Activated naive CD4-positive, alpha-beta T cell treated with anti-CD3 and anti-CD28 coated beads, Interleukin-2, amount 50 U/mL, for 24 hours (primary cell): Measurements from ENCODE around the gene TUBB8B.
"Not testable (repeated sequence)": the region's sequence is repeated elsewhere in the genome, so short reads cannot be mapped to it uniquely, and the experiment has no call there.

ENCODE experiments used
- H3K27ac Mint-ChIP-seq: one replicate; pipeline ENCODE4 v1.8.0; 2021; ENCODE audit warnings: mild to moderate bottlenecking, mixed read lengths
- H3K27me3 Mint-ChIP-seq: one replicate; pipeline ENCODE4 v1.8.0; 2021; ENCODE audit warnings: mixed read lengths
- H3K36me3 Mint-ChIP-seq: one replicate; pipeline ENCODE4 v1.8.0; 2021; ENCODE audit warnings: mixed read lengths
- H3K4me1 Mint-ChIP-seq: one replicate; pipeline ENCODE4 v1.8.0; 2021; ENCODE audit warnings: mixed read lengths
- H3K4me3 Mint-ChIP-seq: one replicate; pipeline ENCODE4 v1.8.0; 2021; ENCODE audit warnings: mild to moderate bottlenecking, mixed read lengths
- H3K9me3 Mint-ChIP-seq: one replicate; pipeline ENCODE4 v1.8.0; 2021; ENCODE audit warnings: mixed read lengths

The TUBB8B gene

DNA sequence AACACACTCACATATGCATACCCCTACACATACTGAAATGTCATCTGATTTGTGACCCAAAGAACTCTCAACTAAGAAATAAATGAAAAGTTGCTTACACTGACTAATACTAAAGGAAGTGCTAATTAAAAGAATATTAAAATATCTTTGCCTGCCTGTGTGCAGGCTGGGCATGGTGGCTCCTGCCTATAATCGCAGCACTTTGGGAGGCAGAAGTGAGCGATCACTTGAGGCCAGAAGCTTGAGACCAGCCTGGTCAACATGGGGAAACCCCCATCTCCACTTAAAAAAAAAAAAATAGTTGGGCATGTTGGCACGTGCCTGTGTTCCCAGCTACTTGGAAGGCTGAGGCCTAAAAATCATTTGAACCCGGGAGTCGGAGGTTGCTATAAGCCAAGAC is 14.9 kb upstream of the TUBB8B start:
- Mint-ChIP-seq H3K27me3 (peaks cover 24% of the 10 kb centered on the region), H3K9me3 (peaks cover 14% of the 10 kb centered on the region)
- not testable (repeated sequence) for H3K27ac Mint-ChIP-seq, H3K4me1 Mint-ChIP-seq, H3K36me3 Mint-ChIP-seq, H3K4me3 Mint-ChIP-seq

DNA sequence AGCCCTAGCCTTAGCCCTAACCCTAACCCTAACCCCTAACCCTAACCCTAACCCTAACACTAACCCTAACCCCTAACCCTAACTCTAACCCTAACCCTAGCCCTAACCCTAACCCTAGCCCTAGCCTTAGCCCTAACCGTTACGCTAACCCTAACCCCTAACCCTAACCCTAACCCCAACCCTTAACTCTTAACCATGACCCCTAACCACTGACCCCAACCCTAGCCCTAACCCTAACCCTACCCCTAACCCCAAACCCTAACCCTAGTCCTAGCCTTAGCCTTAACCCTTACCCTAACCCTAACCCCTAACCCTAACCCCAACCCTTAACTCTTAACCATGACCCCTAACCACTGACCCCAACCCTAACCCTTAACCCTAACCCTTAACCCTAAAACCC is 14.2 kb upstream of the TUBB8B start:
- not testable (repeated sequence) for H3K4me3 Mint-ChIP-seq, H3K27ac Mint-ChIP-seq, H3K4me1 Mint-ChIP-seq, H3K36me3 Mint-ChIP-seq
- Mint-ChIP-seq H3K27me3 (peaks cover 24% of the 10 kb centered on the region), H3K9me3 (peaks cover 14% of the 10 kb centered on the region)

DNA sequence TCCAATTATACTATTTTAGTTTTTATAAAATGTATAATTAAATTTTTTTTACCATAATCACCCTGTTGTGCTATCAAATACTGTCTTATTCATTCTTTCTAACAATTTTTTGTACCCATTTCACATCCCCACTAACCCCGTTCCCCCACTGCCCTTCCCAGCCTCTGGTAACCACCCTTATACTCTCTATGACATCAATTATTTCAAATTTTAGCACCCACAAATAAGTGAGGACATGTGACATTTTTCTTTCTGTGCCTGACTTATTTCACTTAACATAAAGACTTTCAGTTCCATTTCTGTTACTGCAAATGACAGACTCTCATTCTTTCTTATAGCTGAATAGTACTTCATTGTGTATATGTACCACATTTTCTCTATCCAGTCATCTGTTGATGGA is 5.0 kb upstream of the TUBB8B start:
- not testable (repeated sequence) for H3K27me3 Mint-ChIP-seq, H3K4me3 Mint-ChIP-seq, H3K27ac Mint-ChIP-seq

DNA sequence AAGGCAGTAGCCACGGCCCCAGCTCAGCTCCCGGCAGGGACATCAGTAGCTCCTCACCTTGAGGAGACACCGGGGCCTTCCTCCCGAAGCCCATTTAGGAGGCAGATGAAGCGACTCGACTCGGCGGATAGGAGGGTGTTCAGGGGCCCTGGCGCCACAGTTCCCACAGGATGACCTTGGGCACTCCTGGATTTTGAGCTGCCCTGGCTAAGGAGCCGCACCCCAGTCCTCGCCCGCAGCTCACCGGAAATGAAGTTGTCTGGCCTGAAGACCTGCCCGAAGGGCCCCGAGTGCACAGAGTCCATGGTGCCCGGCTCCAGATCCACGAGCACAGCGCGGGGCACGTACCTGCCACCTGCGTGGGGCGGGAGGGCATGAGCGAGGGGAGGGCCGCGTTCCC is 719 bp downstream of the TUBB8B start:
- H3K36me3 Mint-ChIP-seq, H3K27me3 Mint-ChIP-seq, H3K9me3 Mint-ChIP-seq: not testable (repeated sequence)

More for the DNA sequence above, 5.0 kb upstream of the TUBB8B start:
- not testable (repeated sequence) for H3K9me3 Mint-ChIP-seq, H3K4me1 Mint-ChIP-seq, H3K36me3 Mint-ChIP-seq

DNA sequence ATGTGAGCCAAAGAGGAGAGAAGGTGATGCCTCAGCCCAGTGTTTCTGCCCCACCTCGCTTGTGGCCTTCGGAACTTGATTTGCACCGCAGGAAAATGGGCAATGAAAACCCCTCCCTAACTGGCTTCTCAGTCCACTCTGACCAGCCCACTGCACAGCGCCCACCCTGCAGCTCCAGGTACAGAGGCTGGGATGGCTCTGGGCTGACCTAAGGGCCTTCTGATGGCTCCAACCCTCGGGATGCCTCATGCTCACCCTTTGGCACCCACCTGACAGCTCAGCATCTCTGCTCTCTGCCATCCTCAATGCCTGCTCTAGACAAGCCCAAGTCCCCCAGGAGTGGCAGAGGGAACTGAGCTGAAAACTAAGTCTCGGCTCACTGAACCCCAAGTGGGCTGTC is 36.2 kb downstream of the TUBB8B start:
- H3K27ac Mint-ChIP-seq, H3K4me3 Mint-ChIP-seq, H3K9me3 Mint-ChIP-seq, H3K36me3 Mint-ChIP-seq, H3K4me1 Mint-ChIP-seq, H3K27me3 Mint-ChIP-seq: not testable (repeated sequence)

More for the DNA sequence above, 719 bp downstream of the TUBB8B start:
- not testable (repeated sequence) for H3K27ac Mint-ChIP-seq, H3K4me3 Mint-ChIP-seq, H3K4me1 Mint-ChIP-seq

DNA sequence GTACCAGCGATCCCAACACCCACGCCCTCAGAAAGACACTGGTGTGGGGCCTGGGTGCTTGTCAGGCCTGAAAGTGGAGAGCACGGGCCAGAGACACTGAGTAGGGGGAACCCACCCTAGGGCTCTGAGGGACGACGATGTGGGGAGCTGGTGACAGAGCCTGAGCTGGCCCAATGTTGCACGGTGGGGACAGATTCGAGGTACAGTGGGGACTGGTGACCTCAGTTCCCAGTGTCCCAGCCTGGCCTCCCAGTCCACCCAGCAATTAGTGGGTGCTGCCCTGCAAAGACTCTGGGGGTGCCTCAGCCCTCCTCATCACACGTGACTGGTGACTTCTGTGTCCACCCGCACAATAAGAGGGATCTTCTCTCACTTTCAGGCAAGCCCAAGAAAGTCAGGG is 36.6 kb downstream of the TUBB8B start:
- H3K36me3 Mint-ChIP-seq, result not testable (repeated sequence)

DNA sequence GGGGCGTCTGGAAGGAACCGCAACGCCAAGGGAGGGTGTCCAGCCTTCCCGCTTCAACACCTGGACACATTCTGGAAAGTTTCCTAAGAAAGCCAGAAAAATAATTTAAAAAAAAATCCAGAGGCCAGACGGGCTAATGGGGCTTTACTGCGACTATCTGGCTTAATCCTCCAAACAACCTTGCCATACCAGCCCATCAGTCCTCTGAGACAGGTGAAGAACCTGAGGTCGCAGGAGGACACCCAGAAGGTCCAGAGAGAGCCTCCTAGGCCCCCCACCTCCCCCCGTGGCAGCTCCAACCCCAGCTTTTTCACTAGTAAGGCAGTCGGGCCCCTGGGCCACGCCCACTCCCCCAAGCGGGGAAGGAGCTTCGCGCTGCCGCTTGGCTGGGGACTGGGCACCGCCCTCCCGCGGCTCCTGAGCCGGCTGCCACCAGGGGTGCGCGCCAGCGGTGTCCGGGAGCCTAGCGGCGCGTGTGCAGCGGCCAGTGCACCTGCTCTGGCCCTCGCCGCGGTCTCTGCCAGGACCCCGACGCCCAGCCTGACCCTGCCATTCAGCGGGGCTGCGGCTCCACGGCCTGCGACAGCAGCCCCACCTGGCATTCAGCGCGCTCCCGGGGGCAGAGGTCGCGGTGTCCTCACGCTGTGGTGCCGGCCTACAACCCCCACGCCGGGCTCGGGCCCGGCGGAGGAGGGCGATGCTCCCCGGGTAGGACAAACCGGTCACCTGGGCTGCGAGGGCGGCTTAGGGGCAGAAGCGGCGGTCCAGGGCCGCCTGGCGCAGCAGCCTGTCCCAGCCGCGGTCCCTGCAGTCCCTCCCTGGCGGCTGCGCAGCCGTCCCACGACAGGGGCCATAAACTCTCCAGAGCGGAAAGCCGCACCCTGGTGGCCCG is 37.8 kb downstream of the TUBB8B start:
- not testable (repeated sequence) for H3K36me3 Mint-ChIP-seq, H3K27me3 Mint-ChIP-seq, H3K27ac Mint-ChIP-seq, H3K9me3 Mint-ChIP-seq, H3K4me3 Mint-ChIP-seq, H3K4me1 Mint-ChIP-seq

More for the DNA sequence above, 36.6 kb downstream of the TUBB8B start:
- H3K27ac Mint-ChIP-seq, H3K4me1 Mint-ChIP-seq, H3K4me3 Mint-ChIP-seq, H3K9me3 Mint-ChIP-seq, H3K27me3 Mint-ChIP-seq: not testable (repeated sequence)

DNA sequence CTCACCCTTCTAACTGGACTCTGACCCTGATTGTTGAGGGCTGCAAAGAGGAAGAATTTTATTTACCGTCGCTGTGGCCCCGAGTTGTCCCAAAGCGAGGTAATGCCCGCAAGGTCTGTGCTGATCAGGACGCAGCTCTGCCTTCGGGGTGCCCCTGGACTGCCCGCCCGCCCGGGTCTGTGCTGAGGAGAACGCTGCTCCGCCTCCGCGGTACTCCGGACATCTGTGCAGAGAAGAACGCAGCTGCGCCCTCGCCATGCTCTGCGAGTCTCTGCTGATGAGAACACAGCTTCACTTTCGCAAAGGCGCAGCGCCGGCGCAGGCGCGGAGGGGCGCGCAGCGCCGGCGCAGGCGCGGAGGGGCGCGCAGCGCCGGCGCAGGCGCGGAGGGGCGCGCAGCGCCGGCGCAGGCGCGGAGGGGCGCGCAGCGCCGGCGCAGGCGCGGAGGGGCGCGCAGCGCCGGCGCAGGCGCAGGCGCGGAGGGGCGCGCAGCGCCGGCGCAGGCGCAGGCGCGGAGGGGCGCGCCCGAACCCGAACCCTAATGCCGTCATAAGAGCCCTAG is 38.7 kb downstream of the TUBB8B start:
- H3K9me3 Mint-ChIP-seq, H3K36me3 Mint-ChIP-seq, H3K4me3 Mint-ChIP-seq, H3K4me1 Mint-ChIP-seq, H3K27ac Mint-ChIP-seq, H3K27me3 Mint-ChIP-seq: not testable (repeated sequence)

DNA sequence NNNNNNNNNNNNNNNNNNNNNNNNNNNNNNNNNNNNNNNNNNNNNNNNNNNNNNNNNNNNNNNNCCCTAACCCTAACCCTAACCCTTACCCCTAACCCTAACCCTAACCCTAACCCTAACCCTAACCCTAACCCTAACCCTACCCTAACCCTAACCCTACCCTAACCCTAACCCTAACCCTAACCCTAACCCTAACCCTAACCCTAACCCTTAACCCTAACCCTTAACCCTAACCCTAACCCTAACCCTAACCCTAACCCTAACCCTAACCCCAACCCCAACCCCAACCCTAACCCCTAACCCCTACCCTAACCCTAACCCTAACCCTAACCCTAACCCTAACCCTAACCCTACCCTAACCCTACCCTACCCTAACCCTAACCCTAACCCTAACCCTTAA is 39.5 kb downstream of the TUBB8B start:
- H3K4me1 Mint-ChIP-seq, H3K27ac Mint-ChIP-seq, H3K4me3 Mint-ChIP-seq, H3K9me3 Mint-ChIP-seq, H3K27me3 Mint-ChIP-seq, H3K36me3 Mint-ChIP-seq: not testable (repeated sequence)
